IPS DF 4.7 (cell line): Measurements from ENCODE around the gene TPRN.

Source experiments
- DNase-seq: peaks from one replicate; pipeline ENCODE4 v3.0.0-alpha.2; 2013; ENCODE audit warnings: low spot score; ENCODE audit errors: extremely low read depth

TPRN gene

GRCh38 chr9:137174722-137175293 is 25.7 kb downstream of the TPRN start:
- DNase-seq, result no peak

- no peak for DNase-seq
Measured at GRCh38 chr9:137173796-137174664, 26.5 kb downstream of the TPRN start.

DNA sequence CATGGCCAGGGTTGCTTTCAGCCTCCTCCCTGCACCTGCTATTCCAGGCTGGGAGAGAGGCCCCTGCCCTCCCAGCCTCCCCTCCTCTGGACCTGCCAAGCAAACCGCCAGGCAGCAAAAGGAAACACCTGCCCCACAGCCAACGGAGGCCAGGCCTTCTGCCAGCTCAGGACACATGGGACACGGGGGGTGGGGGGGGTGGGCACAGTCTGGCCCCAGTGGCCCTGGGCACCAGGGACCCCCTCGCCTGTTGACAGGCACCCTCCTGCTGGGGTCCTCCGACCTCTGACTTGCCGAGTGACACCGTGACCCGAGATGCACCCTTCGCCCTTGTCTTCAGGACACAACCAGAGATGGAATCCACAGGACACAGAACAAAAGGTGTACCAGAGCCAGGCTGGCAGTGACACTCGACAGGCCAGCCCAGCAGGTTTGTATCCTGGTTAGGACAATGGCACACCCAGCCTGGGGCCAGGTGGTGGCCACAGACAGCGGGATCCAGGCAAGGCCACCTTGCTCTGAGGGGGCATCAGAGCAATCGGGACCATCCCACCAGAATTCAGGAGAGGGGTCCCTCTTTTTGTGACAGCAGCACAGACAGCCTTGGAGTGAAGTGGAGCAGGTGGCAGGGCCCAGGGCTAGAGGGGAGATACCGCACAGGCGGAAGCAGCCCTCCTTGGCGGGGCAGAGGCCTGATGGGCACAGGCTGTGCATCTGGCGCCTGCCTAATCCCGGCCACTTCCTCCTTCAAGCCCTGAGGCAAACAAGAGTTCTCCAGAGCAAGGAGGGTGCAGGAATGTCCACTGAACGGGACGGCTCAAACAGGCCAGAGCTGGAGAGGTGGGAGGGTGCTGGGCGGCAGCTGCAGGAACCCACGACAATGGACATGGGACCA is 27.4 kb downstream of the TPRN start:
- DNase-seq, result no peak

DNA sequence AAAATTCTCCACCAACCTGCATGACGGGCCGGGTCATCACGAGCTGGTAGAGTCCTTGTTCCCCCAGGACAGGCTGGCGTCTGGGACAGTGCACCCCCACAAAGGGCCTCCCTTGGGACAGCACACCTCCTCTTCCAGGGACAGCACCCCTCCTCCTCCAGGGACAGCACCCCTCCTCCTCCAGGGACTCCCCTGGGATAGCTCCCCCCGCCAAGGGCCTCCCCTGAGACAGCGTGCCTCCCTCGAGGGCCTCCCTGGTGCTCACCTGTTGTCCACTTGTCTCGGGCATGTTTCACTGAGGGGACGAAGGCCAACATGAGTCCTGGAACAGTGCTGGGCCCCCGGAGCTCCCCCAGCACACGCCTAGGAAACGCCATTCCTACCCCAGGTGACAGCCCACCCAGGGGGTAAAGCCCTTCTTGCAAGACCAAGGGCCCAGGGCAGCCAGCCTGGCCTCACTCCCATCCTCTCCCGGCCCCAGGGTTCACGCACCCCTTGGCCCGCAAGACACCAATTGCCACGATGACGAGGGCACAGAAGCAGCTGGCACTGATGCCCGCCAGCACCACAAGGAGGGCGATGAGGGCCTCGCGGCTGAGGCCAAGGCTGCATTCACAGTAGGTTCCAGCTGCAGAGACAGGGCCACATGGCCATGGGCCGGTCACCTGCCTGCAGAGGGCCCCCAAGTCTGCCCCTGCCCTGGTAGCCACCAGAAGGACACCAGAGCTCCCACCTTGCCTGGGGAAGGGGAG is 29.2 kb downstream of the TPRN start:
- no peak for DNase-seq

GRCh38 chr9:137170486-137171148 is 29.9 kb downstream of the TPRN start:
- DNase-seq, result no peak

DNA sequence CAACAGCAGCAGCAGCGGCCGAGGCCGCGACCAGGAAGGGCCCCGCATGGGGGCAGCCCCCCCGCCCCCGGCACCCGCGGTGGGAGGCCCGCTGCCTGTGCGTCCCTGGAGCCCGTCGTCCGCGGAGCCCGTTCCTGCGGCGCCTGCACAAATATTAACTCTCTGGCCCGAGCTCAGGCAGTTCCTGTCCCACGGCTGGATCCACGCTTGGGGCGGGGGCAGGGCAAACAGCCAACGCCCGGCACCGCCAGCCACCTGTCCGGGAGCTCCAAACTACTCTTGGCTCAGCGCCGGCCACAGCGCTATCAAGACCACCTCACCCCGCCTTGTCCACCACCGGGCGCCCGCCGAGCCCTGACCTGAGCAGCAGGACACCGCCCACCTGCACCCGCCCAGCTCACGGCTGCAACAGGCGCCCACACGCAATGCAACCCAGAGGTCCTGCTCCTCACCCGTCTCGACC is 30.6 kb downstream of the TPRN start, which contains the start of gene LRRC26:
TSS of gene LRRC26 (minus strand) at position 156 of the 463 bp plus-strand sequence. CDS start at position 48, 108 bp downstream.
- no peak for DNase-seq

DNA sequence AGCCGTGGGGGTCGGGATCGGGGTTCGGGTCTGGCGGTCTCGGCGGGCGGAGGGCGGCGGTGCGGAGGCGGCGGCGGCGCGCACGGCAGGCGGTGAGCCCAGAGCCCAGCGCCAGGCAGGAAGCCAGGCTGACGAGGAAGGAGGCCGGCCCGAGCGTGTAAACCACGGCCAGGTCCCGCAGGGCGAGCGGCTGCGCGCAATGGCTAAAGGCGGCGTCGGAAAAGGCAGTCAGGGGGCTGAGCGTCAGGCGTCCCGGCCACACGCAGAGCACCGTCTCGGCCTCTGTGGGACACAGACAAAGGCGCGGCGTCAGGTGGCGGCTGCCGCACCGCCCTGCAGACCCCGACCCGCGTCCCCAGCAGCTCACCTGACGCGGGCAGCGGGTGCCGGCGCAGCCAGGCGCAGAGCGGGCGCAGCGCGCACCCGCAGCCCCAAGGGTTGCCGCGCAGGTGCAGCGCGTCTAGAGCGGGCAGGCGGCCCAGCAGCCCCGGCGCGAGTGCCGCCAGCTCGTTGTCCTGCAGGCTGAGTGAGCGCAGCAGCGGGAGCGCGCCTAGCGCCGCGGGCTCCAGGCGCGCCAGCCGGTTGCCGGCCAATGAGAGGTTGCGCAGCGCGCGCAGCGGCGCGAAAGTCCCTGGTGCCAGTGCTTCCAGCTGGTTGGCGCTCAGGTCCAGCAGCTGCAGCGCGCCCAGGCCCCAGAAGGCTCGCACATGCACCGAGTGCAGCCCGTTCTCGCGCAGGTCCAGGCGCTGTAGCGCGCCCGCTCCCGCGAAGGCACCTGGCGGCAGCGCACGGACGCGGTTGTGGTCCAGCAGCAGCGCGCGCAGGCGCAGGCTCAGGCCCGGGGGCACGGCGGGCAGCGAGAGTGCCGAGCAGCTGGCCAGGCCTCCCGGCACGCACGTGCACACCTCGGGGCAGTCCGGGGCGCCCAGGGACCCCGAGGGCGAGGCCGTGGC is 31.4 kb downstream of the TPRN start:
- DNase-seq, result no peak

- no peak for DNase-seq
Measured at GRCh38 chr9:137168573-137168903, 32.0 kb downstream of the TPRN start.

- no peak for DNase-seq
Measured at GRCh38 chr9:137167747-137168572, 32.6 kb downstream of the TPRN start.

- no peak for DNase-seq
Measured at GRCh38 chr9:137167277-137167746, 33.2 kb downstream of the TPRN start.

GRCh38 chr9:137166380-137167229 is 33.9 kb downstream of the TPRN start:
- no peak for DNase-seq

GRCh38 chr9:137165250-137165836 is 35.2 kb downstream of the TPRN start:
- DNase-seq, result no peak

GRCh38 chr9:137164370-137165249 is 35.9 kb downstream of the TPRN start:
- DNase-seq, result no peak

- no peak for DNase-seq
Measured at GRCh38 chr9:137163805-137164204, 36.7 kb downstream of the TPRN start.

- DNase-seq, result no peak
Measured at GRCh38 chr9:137163365-137163715, 37.2 kb downstream of the TPRN start.
